ENCODE measurements around the gene SV2C. TPM values are rescaled to one million over a fixed set of nuclear protein-coding genes. Genes with fewer than 3 reads are reported as not detected.

The SV2C gene
- total RNA-seq, 1 experiment from 2014 or later: not detected

DNA sequence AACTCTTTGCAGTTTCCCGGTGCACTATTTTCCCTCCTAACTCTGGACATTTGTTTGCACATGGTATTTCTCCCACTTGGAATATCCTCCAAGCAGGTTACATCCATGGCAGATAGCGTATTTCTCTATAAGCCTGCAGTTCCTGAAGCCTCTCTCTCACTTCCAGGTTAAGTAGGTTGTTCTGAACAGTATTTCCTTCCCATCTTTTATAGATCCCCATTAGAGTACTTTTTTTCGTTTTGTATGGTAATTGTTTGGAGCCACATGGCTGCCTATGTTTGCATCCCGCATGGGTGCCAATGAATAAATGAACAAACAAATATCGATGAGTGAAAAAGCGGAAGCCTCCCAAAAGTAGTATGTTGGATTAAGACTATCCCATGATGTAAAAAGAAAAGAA lies 206.5 kb downstream of the SV2C start:
- Histone ChIP-seq H3K27me3 (ENCODE audit: insufficient read depth, low read length) (no peaks in the 10 kb centered on the region), H3K79me2 (ENCODE audit: insufficient read depth, low read length) (no peaks in the 10 kb centered on the region), H3K9me3 (ENCODE audit: control insufficient read depth in 1 of 2, insufficient read depth in 1 of 2, low read depth in 1 of 2, low read length in 2 of 2) (no peaks in the 10 kb centered on the region), H3K4me1 (ENCODE audit: control insufficient read depth in 1 of 2, insufficient read depth in 2 of 2, low read length in 2 of 2) (peaks cover 5% of the 10 kb centered on the region in 2 experiments; a peak in 2 of 4 replicates), H3K4me3 (replicated peaks in 1 of 2; ENCODE audit: low read depth in 1 of 2, low read length in 2 of 2) (no peak overlapping the region), H4K20me1 (ENCODE audit: insufficient read depth) (no peaks in the 10 kb centered on the region), H3K27ac (ENCODE audit: low read depth, low read length) (no peak overlapping the region), H3K36me3 (ENCODE audit: control insufficient read depth in 1 of 2, insufficient read depth in 2 of 2, low read length in 2 of 2) (no peaks in the 10 kb centered on the region), H2AFZ (ENCODE audit: low read depth, low read length, poor library complexity, severe bottlenecking) (no peak overlapping the region), H3K9ac (ENCODE audit: low read length) (no peak overlapping the region), H3K4me2 (ENCODE audit: low read length) (no peak overlapping the region), H3K9me2 (ENCODE audit: insufficient read depth) (no peaks in the 10 kb centered on the region)
- no TSS peak for BruUV-seq (replicated peaks)
- DNase-seq (ENCODE audit: low read depth, low spot score) (no peak), ATAC-seq (no peak)
- ChIA-PET RAD21 (ENCODE audit: low non-redundant PET in 1 of 2, low total read pairs in 2 of 2, uncharacterized antibody in 2 of 2, unreplicated experiment in 2 of 2) (no interaction called here), CTCF (no interaction called here), POLR2A (no interaction called here)
- TF ChIP-seq, protein P1, sequence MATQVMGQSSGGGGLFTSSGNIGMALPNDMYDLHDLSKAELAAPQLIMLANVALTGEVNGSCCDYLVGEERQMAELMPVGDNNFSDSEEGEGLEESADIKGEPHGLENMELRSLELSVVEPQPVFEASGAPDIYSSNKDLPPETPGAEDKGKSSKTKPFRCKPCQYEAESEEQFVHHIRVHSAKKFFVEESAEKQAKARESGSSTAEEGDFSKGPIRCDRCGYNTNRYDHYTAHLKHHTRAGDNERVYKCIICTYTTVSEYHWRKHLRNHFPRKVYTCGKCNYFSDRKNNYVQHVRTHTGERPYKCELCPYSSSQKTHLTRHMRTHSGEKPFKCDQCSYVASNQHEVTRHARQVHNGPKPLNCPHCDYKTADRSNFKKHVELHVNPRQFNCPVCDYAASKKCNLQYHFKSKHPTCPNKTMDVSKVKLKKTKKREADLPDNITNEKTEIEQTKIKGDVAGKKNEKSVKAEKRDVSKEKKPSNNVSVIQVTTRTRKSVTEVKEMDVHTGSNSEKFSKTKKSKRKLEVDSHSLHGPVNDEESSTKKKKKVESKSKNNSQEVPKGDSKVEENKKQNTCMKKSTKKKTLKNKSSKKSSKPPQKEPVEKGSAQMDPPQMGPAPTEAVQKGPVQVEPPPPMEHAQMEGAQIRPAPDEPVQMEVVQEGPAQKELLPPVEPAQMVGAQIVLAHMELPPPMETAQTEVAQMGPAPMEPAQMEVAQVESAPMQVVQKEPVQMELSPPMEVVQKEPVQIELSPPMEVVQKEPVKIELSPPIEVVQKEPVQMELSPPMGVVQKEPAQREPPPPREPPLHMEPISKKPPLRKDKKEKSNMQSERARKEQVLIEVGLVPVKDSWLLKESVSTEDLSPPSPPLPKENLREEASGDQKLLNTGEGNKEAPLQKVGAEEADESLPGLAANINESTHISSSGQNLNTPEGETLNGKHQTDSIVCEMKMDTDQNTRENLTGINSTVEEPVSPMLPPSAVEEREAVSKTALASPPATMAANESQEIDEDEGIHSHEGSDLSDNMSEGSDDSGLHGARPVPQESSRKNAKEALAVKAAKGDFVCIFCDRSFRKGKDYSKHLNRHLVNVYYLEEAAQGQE (IDR thresholded peaks at IDR 0.05; ENCODE audit: low read depth): no peak
- TF ChIP-seq JUND (IDR thresholded peaks at IDR 0.05) (no peak), CEBPB (IDR thresholded peaks at IDR 0.05; ENCODE audit: low read depth) (no peak), TCF7L2 (IDR thresholded peaks at IDR 0.05; ENCODE audit: borderline replicate concordance, extremely low read depth, insufficient read depth, insufficient read length) (no peak), EZH2phosphoT487 (IDR thresholded peaks at IDR 0.05; ENCODE audit: borderline replicate concordance) (no peak), ELF1 (IDR thresholded peaks at IDR 0.05; ENCODE audit: borderline replicate concordance, low read depth) (no peak), YY1 (IDR thresholded peaks at IDR 0.05; ENCODE audit: extremely low read depth, insufficient replicate concordance, low read depth, low read length) (no peak), FOSL1 (IDR thresholded peaks at IDR 0.05; ENCODE audit: low read depth) (no peak), EGR1 (IDR thresholded peaks at IDR 0.05; ENCODE audit: low read depth) (no peak), ZNF274 (IDR thresholded peaks at IDR 0.05; ENCODE audit: low read depth, low read length) (no peak), SIN3A (IDR thresholded peaks at IDR 0.05; ENCODE audit: low read depth) (no peak), CBX3 (IDR thresholded peaks at IDR 0.05; ENCODE audit: low read depth) (no peak), EZH2 (IDR thresholded peaks at IDR 0.05) (no peak)
- TF ChIP-seq, protein P2, sequence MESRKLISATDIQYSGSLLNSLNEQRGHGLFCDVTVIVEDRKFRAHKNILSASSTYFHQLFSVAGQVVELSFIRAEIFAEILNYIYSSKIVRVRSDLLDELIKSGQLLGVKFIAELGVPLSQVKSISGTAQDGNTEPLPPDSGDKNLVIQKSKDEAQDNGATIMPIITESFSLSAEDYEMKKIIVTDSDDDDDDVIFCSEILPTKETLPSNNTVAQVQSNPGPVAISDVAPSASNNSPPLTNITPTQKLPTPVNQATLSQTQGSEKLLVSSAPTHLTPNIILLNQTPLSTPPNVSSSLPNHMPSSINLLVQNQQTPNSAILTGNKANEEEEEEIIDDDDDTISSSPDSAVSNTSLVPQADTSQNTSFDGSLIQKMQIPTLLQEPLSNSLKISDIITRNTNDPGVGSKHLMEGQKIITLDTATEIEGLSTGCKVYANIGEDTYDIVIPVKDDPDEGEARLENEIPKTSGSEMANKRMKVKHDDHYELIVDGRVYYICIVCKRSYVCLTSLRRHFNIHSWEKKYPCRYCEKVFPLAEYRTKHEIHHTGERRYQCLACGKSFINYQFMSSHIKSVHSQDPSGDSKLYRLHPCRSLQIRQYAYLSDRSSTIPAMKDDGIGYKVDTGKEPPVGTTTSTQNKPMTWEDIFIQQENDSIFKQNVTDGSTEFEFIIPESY (IDR thresholded peaks at IDR 0.05; ENCODE audit: extremely low read depth, insufficient replicate concordance, low read length): no peak
- TF ChIP-seq, protein P3, sequence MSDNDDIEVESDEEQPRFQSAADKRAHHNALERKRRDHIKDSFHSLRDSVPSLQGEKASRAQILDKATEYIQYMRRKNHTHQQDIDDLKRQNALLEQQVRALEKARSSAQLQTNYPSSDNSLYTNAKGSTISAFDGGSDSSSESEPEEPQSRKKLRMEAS (IDR thresholded peaks at IDR 0.05): no peak
- intact Hi-C loops (cut with micrococcal nuclease): no loop called here

Data from HCT116 (cell line).